GM19395 (cell line): ENCODE measurements around the gene GFER.
"Not testable (repeated sequence)": the region's sequence is repeated elsewhere in the genome, so short reads cannot be mapped to it uniquely, and the experiment has no call there.

Source experiments
- ATAC-seq: cut with Tn5 transposase; IDR thresholded peaks from one replicate; pipeline ENCODE4 v1.9.1; 2021; ENCODE audit warnings: mild to moderate bottlenecking, moderate library complexity; ENCODE audit not compliant: unreplicated experiment

Gene GFER

GRCh38 chr16:1983544-1984346 is at the start of gene GFER:
Gene GFER (plus strand): TSS chr16:1984193. CDS start chr16:1984219, 26 bp downstream.
- ATAC-seq = peak; percentile 70

DNA sequence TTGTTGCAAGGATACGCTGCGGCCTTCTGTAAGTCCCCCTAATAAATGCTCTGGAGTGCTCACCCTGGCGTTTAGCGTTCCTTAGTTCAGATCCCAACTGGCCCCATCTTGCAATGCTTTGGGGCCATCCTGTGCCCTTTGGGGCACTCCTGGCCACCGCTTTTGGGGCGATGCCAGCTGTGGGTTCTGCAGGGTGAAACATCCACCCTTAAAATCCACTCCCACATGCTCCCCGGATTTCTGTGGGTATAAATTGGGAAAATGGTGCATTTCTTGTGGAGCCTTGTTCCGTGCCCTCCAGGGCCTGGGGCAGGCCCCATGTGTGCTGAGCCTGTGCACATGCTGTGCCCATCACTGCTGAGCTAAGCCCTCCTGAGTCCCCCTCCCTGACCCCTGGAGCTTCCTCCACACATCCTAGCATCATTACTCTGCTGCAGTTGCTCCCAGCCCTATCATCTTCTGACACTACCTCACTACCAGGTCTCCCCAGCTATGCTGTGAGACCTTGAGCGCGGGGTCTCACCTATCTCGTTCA is 47.0 kb upstream of the GFER start:
- no peak for ATAC-seq

DNA sequence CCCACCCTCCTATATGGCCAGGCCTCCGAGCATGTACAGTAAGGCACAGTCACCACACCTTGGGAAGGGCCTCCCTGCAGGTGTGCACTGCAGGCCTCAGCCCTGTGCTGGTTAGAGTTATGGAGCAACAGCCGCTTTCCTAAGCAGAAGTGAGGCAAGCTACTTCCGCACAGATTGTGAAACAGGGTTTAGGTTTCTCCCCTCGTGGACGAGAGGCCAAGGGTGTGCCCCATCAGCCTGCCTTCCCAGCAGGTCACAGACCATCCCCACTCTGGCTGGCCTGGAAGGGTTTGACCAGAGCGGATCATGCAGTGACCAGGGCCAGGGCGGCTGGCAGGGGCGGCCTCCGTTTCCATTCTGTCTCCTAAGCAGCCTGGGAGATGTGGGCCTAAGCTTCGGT is 45.7 kb upstream of the GFER start:
- ATAC-seq = no peak

GRCh38 chr16:1938910-1939309 is 45.1 kb upstream of the GFER start:
- no peak for ATAC-seq

GRCh38 chr16:1939833-1940232 is 44.2 kb upstream of the GFER start:
- not testable (repeated sequence) for ATAC-seq

- no peak for ATAC-seq
Observed at GRCh38 chr16:1940273-1941161, 43.5 kb upstream of the GFER start.

DNA sequence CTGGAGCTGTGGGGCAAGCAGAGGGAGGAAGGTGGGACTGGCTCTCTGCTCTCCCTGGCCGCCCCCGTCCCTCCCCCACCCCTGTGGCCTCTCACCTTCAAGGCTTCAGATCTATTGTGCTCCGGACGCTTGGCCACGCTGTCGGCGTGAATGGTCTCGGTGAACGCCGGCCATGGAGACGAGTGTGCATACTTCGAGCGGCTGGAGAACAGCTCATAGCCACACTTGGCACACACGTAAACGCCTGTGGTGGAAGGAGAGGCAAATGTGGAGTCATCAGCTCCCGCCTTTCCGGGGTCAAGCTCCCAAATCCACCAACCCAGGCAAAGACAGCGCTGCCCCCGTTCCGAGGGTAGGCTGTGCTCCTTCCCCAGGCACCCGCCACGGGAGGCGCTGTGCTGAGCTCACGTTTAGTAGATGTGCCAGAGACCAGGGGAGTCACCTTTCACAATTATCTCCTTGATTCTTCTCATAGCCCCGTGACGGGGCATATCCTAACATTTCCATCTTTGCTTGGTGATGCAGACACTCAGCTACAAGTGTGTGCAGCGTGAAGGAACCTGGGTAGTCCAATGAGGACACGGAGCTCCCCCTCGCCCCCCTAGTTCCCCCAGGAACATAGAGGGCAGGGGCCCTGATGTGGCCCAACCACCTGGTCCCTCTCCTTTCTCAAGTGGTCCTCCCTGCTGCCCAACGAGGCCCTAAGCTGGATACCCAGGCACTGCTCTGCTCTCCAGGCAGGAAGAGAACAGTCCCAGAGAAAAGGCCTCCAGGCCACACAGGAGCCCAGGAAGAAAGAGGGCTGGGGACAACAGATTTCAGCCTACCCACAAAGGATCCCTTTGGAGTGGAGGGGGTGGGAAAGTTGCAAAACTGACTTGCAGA is 42.6 kb upstream of the GFER start:
- ATAC-seq = no peak

- no peak for ATAC-seq
Observed at GRCh38 chr16:1942047-1942809, 41.8 kb upstream of the GFER start.

DNA sequence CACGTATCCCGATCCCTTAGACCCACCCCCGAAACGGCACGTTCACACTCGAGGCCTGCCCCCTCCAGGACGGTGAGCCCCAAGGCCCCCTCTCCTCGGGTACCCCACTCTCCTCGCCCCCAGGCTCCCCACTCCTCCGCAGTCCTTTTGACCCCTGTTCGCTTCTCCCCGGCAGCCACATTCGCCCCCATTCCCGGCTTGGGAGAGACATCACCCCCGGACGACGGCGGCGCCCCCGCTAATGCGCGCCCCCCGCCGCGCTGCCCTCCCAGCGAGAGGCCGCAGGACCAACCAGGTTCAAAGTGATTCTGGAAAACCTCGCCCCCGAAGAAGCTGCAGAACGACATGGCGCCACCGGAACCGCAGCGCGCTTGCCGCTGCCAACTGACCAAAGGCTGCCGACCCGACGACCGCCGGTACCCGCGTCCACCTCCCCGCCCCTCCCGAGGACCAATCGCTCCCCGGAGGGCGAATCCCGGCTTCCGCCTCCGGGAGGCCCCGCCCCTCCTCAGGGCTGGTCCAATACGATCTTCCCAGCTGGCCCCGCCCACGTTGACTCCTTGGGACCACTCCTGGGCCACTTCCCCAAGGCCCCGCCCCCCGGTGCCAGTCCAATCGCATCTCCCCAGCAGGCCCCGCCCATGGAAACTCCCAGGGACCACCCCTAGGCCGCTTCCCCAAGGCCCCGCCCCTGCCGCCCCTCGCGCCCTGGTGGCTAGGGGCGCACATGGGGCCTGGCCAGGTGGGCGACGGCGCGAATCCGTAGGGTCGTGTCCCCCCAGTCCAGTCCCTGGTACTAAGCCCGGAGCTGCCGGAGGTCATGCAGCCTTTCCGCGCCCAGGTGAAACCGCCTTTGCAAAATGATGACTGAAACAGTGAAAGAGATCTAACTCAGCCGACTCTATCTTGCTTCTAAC is 40.9 kb upstream of the GFER start, which contains the start of gene MSRB1:
Gene MSRB1, minus strand, starts transcription at position 390 of the 917 bp plus-strand sequence. Its CDS starts 43 bp downstream, at position 347.
- peak; percentile 86 for ATAC-seq

- no peak for ATAC-seq
Observed at GRCh38 chr16:1944612-1945199, 39.3 kb upstream of the GFER start.

DNA sequence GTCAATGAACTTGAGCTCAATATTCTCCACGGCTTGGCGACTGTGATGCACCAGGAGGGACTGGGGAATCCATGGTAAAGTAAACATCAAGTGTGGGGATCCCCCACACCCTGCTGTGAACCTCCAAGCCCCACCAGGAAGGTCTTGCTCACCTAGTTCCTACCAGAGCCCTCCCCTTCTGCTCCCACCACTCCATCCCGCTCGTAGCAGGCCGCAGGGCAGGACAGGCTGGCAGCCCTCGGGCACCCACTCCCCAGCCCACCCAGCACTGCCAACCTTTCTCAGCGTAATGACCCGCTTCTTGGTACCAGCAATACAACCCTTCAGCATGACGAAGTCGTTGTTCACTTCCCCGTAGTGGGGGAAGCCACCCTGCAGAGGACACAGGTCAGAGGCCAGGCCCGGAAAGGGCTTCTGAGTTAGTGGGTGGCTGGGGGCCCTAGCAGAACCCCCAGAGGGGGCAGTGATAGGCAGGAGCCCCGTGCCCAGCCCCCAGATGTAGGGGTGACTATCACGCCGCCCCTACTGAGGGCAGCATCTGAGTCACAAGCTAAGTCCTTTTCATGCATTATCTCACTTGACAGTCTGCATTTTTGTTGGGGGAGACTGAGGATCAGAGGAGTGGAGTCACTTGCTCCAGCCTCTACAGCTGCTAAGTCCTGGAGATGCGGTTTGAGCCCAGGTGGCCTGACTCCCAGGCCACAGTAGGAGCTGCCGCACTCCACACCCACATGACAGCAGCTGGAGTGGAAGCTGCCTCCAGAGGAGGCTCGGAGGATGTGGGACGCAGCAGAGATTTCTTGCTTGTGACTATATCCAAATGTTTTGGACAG is 38.2 kb upstream of the GFER start:
- no peak for ATAC-seq

DNA sequence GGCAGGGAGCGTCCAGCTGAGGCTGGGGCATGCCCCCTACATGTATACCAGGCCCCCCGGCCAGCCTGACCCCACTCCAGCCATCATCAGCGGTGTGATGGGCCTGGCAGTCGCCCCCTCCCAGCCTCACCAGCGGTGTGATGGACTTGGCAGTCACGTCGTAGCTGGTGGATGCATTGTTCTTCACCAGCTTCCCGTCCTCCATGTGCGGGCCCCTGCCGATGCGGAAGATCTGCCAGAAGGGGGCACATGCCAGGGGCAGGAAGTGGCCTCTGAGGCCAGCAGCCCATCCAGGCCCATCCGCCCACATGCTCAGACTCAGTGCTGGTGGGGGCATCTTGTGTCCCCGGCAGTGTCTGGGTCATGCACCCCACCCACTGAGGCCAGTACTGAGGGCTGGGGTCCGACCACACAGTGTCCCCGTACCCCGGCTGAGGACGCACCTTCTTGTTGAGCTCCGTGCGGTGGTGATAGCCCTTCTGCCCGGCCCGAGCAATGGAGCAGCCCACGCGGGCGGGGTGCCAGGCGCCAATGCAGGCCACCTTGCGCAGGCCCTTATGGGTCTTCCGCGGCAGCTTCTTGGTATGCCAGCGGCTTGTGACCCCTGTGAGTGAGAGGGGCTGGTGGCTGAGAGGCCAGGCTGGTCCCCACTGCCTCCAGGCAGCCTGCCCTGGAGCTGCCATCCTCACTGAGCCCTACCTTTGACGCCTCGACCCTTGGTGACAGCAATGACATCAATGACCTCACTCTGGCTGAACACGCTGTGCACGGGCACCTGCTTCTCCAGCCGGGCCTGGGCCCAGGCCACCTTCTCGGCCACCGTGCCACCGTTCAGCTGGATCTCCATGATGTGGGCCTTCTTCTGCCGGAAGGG is 37.3 kb upstream of the GFER start:
- no peak for ATAC-seq

- ATAC-seq = no peak
Observed at GRCh38 chr16:1947369-1947670, 36.7 kb upstream of the GFER start.

DNA sequence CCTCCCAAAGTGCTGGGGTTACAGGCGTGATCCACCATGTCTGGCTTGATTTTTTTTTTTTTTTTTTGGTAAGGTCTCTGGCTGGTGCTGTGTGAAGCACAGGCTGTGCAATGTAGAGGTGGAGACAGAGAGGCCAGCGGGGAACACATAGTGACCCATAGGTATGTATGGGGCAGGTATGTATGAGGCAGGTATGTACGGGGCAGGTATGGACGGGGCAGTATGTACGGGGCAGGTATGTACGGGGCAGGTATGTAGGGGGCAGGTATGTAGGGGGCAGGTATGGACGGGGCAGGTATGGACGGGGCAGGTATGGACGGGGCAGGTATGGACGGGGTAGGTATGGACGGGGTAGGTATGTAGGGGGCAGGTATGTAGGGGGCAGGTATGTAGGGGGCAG is 34.5 kb upstream of the GFER start:
- ATAC-seq = no peak

GRCh38 chr16:1950047-1950446 is 33.9 kb upstream of the GFER start:
- ATAC-seq = no peak

- no peak for ATAC-seq
Observed at GRCh38 chr16:1950559-1950958, 33.4 kb upstream of the GFER start.

DNA sequence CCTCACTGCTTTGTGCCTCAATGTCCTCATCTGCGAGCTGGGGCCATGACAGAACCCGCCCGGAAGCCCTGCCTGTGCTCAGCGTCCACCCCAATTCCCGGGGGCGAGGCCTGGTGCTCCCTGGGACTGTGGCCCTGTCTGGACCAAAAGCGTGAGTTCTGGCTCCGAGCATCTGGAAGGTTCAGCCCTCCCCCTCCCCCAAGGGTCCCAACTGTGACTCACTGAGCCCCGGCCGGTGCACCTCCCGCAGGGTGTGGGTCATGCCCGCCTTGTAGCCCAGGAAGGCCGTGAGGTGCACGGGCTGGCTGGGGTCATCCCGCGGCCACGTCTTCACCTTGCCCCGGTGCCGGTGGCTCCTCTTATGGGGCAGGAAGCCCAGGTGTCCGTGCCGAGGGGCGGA is 30.3 kb upstream of the GFER start:
- no peak for ATAC-seq
